Retinal pigment epithelial cell (primary cell): ENCODE data around the gene ERVK3-1.

Source experiments
- DNase-seq: peaks from one replicate; pipeline ENCODE4 v3.0.0-alpha.2; 2010; ENCODE audit warnings: low read depth
- H3K4me3 ChIP-seq: 2 replicates; pipeline ENCODE4 v1.5.1; 2011; ENCODE audit warnings: mild to moderate bottlenecking, low read length, control low read depth, moderate library complexity
- CTCF ChIP-seq: conservative IDR thresholded peaks from 2 replicates; pipeline ENCODE4 v1.5.1; 2011; ENCODE audit warnings: low read depth, low read length, control low read depth, inconsistent platforms

ERVK3-1 gene

GRCh38 chr19:58350871-58351557 is 45.8 kb downstream of the ERVK3-1 start:
- no peak for DNase-seq
- no peak overlapping the region for H3K4me3 ChIP-seq
- TF ChIP-seq CTCF = no peak

- DNase-seq = no peak
- no peak for TF ChIP-seq CTCF
- H3K4me3 ChIP-seq = no peak overlapping the region
These were observed 46.3 kb downstream of the ERVK3-1 start for GRCh38 chr19:58351558-58351878.

GRCh38 chr19:58351990-58352755 is 47.0 kb downstream of the ERVK3-1 start:
- DNase-seq = no peak
- H3K4me3 ChIP-seq = no peak overlapping the region
- TF ChIP-seq CTCF = no peak

GRCh38 chr19:58352760-58353671 is 47.8 kb downstream of the ERVK3-1 start, which contains the start of gene A1BG:
Gene A1BG, minus strand, starts transcription at chr19:58353492. Its CDS starts 55 bp downstream, at chr19:58353437.
- no peak within 1 kb of the TSS for H3K4me3 ChIP-seq
- no peak for TF ChIP-seq CTCF
- DNase-seq = no peak

- TF ChIP-seq CTCF = no peak
- no peak for DNase-seq
- H3K4me3 ChIP-seq = no peak overlapping the region
These were observed 48.7 kb downstream of the ERVK3-1 start for GRCh38 chr19:58353717-58354477.

GRCh38 chr19:58354478-58355030 is 49.4 kb downstream of the ERVK3-1 start:
- no peak for TF ChIP-seq CTCF
- H3K4me3 ChIP-seq = no peak overlapping the region
- DNase-seq = no peak
